DND-41 (cell line): ENCODE results near the gene IQCE.

ENCODE experiments used
- CTCF ChIP-seq: IDR thresholded peaks from 2 replicates; pipeline ENCODE4 v1.5.1; 2012; ENCODE audit warnings: borderline replicate concordance, low read length, moderate library complexity, mild to moderate bottlenecking; ENCODE audit not compliant: poor library complexity, severe bottlenecking; ENCODE audit errors: extremely low read depth
- EZH2 ChIP-seq: IDR thresholded peaks from 3 replicates; pipeline ENCODE4 v1.6.1; 2012; ENCODE audit warnings: borderline replicate concordance, low read depth, mild to moderate bottlenecking, moderate library complexity, low read length, inconsistent platforms; ENCODE audit not compliant: severe bottlenecking

GRCh38 chr7:2525658-2526630 is 32.8 kb upstream of the IQCE start:
- TF ChIP-seq CTCF: no peak
- TF ChIP-seq EZH2: no peak
